ENCODE results near the gene MED16. TPM values are rescaled to one million over a fixed set of nuclear protein-coding genes. Genes with fewer than 3 reads are reported as not detected.
A peak's percentile ranks its signal among the peaks of the same experiment; 100 is the strongest.

Gene MED16
- total and polyA plus RNA-seq, 2 of the 13 experiments (the other 11 are each of a cell fraction or from before 2014, with no cell fraction given) = 13.3 to 14.8 TPM

DNA sequence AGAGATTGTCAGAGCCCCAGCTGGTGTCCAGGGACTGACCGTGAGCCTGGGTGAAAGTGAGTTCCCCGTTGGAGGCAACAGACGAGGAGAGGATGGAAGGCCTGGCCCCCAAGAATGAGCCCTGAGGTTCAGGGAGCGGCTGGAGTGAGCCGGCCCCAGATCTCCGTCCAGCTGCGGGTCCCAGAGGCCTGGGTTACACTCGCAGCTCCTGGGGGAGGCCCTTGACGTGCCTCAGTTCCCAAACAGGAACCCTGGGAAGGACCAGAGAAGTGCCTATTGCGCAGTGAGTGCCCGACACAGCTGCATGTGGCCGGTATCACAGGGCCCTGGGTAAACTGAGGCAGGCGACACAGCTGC is 42.0 kb downstream of the MED16 start:
- Histone ChIP-seq H3K79me2 (ENCODE audit: insufficient read depth, low read length) (no peaks in the 10 kb centered on the region), H3K4me1 (ENCODE audit: insufficient read depth, low read length) (peaks cover 18% of the 10 kb centered on the region; the same call in 1 of the 2 replicates), H4K20me1 (ENCODE audit: insufficient read depth, low read length) (no peaks in the 10 kb centered on the region), H3K27me3 (ENCODE audit: control insufficient read depth in 1 of 2, insufficient read depth in 2 of 2, low read length in 2 of 2) (peaks cover 10 to 45% of the 10 kb centered on the region in 2 experiments), H3K9me3 (ENCODE audit: low read length) (no peaks in the 10 kb centered on the region), H3K27ac (ENCODE audit: extremely low read length, insufficient read depth, low read length) (no peak overlapping the region), H3K9ac (ENCODE audit: insufficient read depth, low read depth, low read length) (no peak overlapping the region), H2AFZ (ENCODE audit: low read length) (no peak overlapping the region), H3K36me3 (replicated peaks in 1 of 2; ENCODE audit: control insufficient read depth in 1 of 2, insufficient read depth in 2 of 2, low read length in 2 of 2) (no peaks in the 10 kb centered on the region), H3K4me2 (ENCODE audit: low read depth, low read length) (peak overlapping the region; percentile 54; the same call in 1 of the 2 replicates), H3K4me3 (replicated peaks in 1 of 3; ENCODE audit: insufficient read depth in 1 of 3, low read depth in 2 of 3, low read length in 3 of 3) (peak overlapping the region in 1 of 3 experiments; percentile 24; a peak in 1 of 6 replicates)
- FAIRE-seq (no peak), DNase-seq (ENCODE audit: low spot score) (no peak), ATAC-seq (no peak)
- 9% methylated on average over 9 of the region's 13 CpGs for WGBS (ENCODE audit: low lambda C conversion rate)
- in situ Hi-C loops (cut with HindIII; ENCODE audit: extremely low pct_ligation_motif_present, low pct_unique_long_range_greater_than_20kb) = loop anchor here (10.0 kb wide), 1 partner anchor 86 kb away; no protein-coding TSS in a partner anchor
- no TSS peak for BruUV-seq (replicated peaks)
- ChIA-PET POLR2A (interaction anchor here (0.9 to 1.1 kb wide), 2 partner anchors 52 to 69 kb away, joined by 3 to 4 read pairs; no protein-coding TSS in a partner anchor), CTCF (ENCODE audit: low intra/inter-chr PET ratio, low total read pairs) (no interaction called here)
- TF ChIP-seq, protein P1, sequence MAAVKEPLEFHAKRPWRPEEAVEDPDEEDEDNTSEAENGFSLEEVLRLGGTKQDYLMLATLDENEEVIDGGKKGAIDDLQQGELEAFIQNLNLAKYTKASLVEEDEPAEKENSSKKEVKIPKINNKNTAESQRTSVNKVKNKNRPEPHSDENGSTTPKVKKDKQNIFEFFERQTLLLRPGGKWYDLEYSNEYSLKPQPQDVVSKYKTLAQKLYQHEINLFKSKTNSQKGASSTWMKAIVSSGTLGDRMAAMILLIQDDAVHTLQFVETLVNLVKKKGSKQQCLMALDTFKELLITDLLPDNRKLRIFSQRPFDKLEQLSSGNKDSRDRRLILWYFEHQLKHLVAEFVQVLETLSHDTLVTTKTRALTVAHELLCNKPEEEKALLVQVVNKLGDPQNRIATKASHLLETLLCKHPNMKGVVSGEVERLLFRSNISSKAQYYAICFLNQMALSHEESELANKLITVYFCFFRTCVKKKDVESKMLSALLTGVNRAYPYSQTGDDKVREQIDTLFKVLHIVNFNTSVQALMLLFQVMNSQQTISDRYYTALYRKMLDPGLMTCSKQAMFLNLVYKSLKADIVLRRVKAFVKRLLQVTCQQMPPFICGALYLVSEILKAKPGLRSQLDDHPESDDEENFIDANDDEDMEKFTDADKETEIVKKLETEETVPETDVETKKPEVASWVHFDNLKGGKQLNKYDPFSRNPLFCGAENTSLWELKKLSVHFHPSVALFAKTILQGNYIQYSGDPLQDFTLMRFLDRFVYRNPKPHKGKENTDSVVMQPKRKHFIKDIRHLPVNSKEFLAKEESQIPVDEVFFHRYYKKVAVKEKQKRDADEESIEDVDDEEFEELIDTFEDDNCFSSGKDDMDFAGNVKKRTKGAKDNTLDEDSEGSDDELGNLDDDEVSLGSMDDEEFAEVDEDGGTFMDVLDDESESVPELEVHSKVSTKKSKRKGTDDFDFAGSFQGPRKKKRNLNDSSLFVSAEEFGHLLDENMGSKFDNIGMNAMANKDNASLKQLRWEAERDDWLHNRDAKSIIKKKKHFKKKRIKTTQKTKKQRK (IDR thresholded peaks at IDR 0.05; ENCODE audit: low read length) = no peak
- TF ChIP-seq MTF2 (CRISPR knock-in tag; IDR thresholded peaks at IDR 0.05; ENCODE audit: borderline replicate concordance) = 0 out of 2 replicates have a peak, but pooled peaks have one; percentile 3
- TF ChIP-seq SALL1 (CRISPR knock-in tag; IDR thresholded peaks at IDR 0.05) = 0 out of 2 replicates have a peak, but pooled peaks have one; percentile 6
- intact Hi-C loops (cut with micrococcal nuclease; ENCODE audit: unreplicated experiment) = no loop called here
